Caco-2 (cell line): ENCODE results near the gene SPRR1A. TPM values are rescaled to one million over a fixed set of nuclear protein-coding genes. Genes with fewer than 3 reads are reported as not detected.

Experiments used
- BruUV-seq: library from RNA; stranded (reverse); fragments of 400-500 nt; replicated peaks from 2 replicates; lab custom pipeline; 2021; lab: Mats Ljungman, UMichigan
- CTCF ChIA-PET: fragments of 300-600 bp; sonication (Branson Sonifier 250); formaldehyde crosslinking; loops from one replicate; lab custom pipeline; 2022; ENCODE audit warnings: antibody characterized with exemption; lab: Charles Lee
- POLR2A ChIA-PET: fragments of 300-600 bp; sonication (Branson Sonifier 250); formaldehyde crosslinking; loops from one replicate; lab custom pipeline; 2022; ENCODE audit warnings: antibody characterized with exemption; lab: Charles Lee
- DNase-seq, 2 experiments: peaks; one replicate each; pipeline versions ENCODE4 v3.0.0 to v3.0.0-alpha.2; 2020 to 2022
- H3K27me3 ChIP-seq: replicated peaks from 2 replicates; pipeline ENCODE4 v1.6.0; 2011; ENCODE audit warnings: low read length; ENCODE audit not compliant: control insufficient read depth, insufficient read depth
- H3K36me3 ChIP-seq: 2 replicates; pipeline ENCODE4 v1.5.1; 2011; ENCODE audit warnings: low read length; ENCODE audit not compliant: control insufficient read depth, insufficient read depth
- H3K4me1 ChIP-seq: fragments of 250-450 bp; sonication (Bioruptor Pico); 2 replicates; pipeline ENCODE4 v1.5.1; 2020; ENCODE audit warnings: mild to moderate bottlenecking
- H3K4me3 ChIP-seq: 2 replicates; pipeline ENCODE4 v1.5.1; 2011; ENCODE audit warnings: low read depth, mild to moderate bottlenecking, control low read depth, low read length
- H3K9me3 ChIP-seq: fragments of 250-450 bp; sonication (Bioruptor Pico); 2 replicates; pipeline ENCODE4 v1.5.1; 2020; ENCODE audit warnings: mild to moderate bottlenecking, moderate library complexity
- H3K27ac Mint-ChIP-seq: one replicate; pipeline ENCODE4 v1.8.0; 2022; ENCODE audit warnings: mixed read lengths; ENCODE audit not compliant: unreplicated experiment
- H3K27me3 Mint-ChIP-seq: one replicate; pipeline ENCODE4 v1.8.0; 2022; ENCODE audit warnings: mixed read lengths; ENCODE audit not compliant: insufficient read depth, unreplicated experiment
- H3K36me3 Mint-ChIP-seq: one replicate; pipeline ENCODE4 v1.8.0; 2022; ENCODE audit warnings: mild to moderate bottlenecking, mixed read lengths; ENCODE audit not compliant: insufficient read depth, unreplicated experiment
- H3K4me1 Mint-ChIP-seq: one replicate; pipeline ENCODE4 v1.8.0; 2022; ENCODE audit warnings: low read depth, mixed read lengths; ENCODE audit not compliant: unreplicated experiment
- H3K4me3 Mint-ChIP-seq: one replicate; pipeline ENCODE4 v1.8.0; 2022; ENCODE audit warnings: mild to moderate bottlenecking, moderate library complexity, mixed read lengths; ENCODE audit not compliant: unreplicated experiment
- H3K9me3 Mint-ChIP-seq: one replicate; pipeline ENCODE4 v1.8.0; 2022; ENCODE audit warnings: mixed read lengths; ENCODE audit not compliant: unreplicated experiment
- intact Hi-C: fragments of 100-400 bp; cut with micrococcal nuclease; formaldehyde crosslinking; loops from one replicate; pipeline ENCODE4 v1.10.0; 2022; ENCODE audit not compliant: unreplicated experiment
- total RNA-seq: library from RNA; stranded (reverse); gene quantifications from 2 replicates; pipeline ENCODE4 v1.2.3, GENCODE V29; 2022
- TF ChIP-seq, protein P1 (sequence below), 2 experiments: fragments of 200-600 bp in 1 of 2; IDR thresholded peaks; 1 replicate in 1 of 2; 2 replicates in 1 of 2; pipeline versions ENCODE4 v1.5.1 to v1.8.0; 2011 to 2022; ENCODE audit warnings: antibody characterized with exemption in 1 of 2, control low read depth in 1 of 2, inconsistent platforms in 1 of 2, low read depth in 1 of 2, low read length in 1 of 2, mild to moderate bottlenecking in 1 of 2, moderate library complexity in 1 of 2; ENCODE audit not compliant: insufficient read depth in 1 of 2, severe bottlenecking in 1 of 2, unreplicated experiment in 1 of 2

The SPRR1A gene
- total RNA-seq, 1 experiment from 2014 or later: not detected

DNA sequence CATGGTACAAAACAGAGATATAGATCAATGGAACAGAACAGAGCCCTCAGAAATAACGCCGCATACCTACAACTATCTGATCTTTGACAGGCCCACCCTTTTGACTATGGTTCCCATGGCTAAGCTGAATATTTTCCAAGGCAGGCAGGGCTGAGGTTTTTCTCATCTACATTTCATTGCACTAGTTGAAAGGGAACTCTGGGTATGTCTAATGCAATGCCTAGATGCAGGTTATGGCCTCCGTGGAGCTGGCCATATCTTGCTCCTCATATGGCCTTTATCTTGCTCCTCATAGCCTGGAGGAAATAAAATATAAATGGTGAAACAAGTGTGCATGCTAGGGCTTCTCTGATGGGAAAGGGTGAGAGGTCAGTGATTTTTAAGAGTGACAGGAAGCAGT lies 26.3 kb upstream of the SPRR1A start:
- intact Hi-C loops: no loop called here
- Mint-ChIP-seq H3K36me3 (no peaks in the 10 kb centered on the region), H3K27ac (no peak overlapping the region), H3K4me3 (no peak overlapping the region), H3K27me3 (peaks cover 7% of the 10 kb centered on the region), H3K4me1 (no peaks in the 10 kb centered on the region), H3K9me3 (no peaks in the 10 kb centered on the region)
- Histone ChIP-seq H3K4me1 (no peaks in the 10 kb centered on the region), H3K36me3 (no peaks in the 10 kb centered on the region), H3K9me3 (no peaks in the 10 kb centered on the region), H3K4me3 (no peak overlapping the region), H3K27me3 (no peaks in the 10 kb centered on the region; the same call in 1 of the 2 replicates)
- no TSS peak for BruUV-seq
- CTCF ChIA-PET: no interaction called here
- no peak for DNase-seq
- POLR2A ChIA-PET: no interaction called here
- TF ChIP-seq, protein P1, sequence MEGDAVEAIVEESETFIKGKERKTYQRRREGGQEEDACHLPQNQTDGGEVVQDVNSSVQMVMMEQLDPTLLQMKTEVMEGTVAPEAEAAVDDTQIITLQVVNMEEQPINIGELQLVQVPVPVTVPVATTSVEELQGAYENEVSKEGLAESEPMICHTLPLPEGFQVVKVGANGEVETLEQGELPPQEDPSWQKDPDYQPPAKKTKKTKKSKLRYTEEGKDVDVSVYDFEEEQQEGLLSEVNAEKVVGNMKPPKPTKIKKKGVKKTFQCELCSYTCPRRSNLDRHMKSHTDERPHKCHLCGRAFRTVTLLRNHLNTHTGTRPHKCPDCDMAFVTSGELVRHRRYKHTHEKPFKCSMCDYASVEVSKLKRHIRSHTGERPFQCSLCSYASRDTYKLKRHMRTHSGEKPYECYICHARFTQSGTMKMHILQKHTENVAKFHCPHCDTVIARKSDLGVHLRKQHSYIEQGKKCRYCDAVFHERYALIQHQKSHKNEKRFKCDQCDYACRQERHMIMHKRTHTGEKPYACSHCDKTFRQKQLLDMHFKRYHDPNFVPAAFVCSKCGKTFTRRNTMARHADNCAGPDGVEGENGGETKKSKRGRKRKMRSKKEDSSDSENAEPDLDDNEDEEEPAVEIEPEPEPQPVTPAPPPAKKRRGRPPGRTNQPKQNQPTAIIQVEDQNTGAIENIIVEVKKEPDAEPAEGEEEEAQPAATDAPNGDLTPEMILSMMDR (IDR thresholded peaks at IDR 0.05; ENCODE audit: insufficient read depth in 1 of 2, low read depth in 1 of 2, low read length in 1 of 2, severe bottlenecking in 1 of 2, unreplicated experiment in 1 of 2): no peak

DNA sequence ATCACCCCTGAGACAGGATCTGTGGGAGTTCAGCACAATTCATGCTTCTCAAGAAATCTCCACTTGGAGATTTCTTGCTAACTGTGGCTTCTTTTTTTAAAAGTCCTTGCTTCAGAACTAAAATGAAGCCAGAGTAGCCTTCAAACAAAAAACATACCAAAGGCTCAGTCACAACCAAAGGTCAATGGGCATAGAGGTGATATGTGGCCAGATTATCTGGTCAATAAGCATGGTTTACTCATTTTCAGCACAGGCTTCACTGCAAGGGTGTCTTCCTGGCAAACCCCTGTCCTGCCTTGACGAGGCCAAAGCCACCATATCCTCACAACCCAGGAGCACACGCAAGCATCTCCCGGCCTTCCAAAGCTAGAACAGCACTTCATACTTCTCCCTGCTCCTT lies 24.6 kb upstream of the SPRR1A start:
- DNase-seq: no peak
- Histone ChIP-seq H3K9me3 (no peaks in the 10 kb centered on the region), H3K36me3 (no peaks in the 10 kb centered on the region), H3K4me1 (no peaks in the 10 kb centered on the region), H3K27me3 (no peaks in the 10 kb centered on the region; the same call in 1 of the 2 replicates), H3K4me3 (no peak overlapping the region)
- no TSS peak for BruUV-seq
- no peaks in the 10 kb centered on the region for H3K36me3 Mint-ChIP-seq
- TF ChIP-seq, protein P1 (IDR thresholded peaks at IDR 0.05; ENCODE audit: insufficient read depth in 1 of 2, low read depth in 1 of 2, low read length in 1 of 2, severe bottlenecking in 1 of 2, unreplicated experiment in 1 of 2): no peak
- H3K27ac Mint-ChIP-seq: no peak overlapping the region
- intact Hi-C loops: no loop called here
- ChIA-PET CTCF (no interaction called here), POLR2A (no interaction called here)
- no peaks in the 10 kb centered on the region for H3K9me3 Mint-ChIP-seq
- peaks cover 3% of the 10 kb centered on the region for H3K27me3 Mint-ChIP-seq
- H3K4me3 Mint-ChIP-seq: no peak overlapping the region
- no peaks in the 10 kb centered on the region for H3K4me1 Mint-ChIP-seq

DNA sequence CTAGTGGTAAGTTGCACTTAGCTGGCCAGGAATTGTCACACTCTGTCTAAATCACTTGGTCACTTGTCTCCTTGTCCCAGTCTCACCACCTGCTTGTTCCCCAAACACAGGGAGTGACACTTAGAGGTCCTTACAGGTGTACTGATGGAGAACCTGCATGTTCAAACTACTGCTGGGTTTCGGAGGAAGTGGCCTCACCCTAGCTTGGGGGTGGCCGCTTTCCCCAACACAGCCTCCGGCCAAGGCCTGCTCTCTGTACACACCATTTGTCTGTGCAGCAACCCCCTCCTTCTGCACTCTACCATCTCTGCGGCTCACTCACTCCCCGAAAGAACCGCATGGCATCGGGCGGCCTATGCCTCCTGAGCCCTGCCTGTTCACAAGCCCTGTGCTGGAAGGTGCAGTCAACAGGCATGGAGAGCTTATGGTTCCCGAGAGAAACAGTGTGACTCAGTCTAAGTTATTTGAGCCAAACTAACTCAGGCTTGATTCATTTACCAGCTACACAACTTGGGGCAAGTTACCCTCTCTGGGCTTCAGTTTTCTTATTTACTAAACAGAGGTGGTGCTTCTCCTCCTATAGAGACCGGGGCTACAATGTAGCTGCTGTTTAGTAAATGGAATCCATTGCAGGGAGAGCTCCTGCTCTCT lies 24.0 kb upstream of the SPRR1A start:
- H3K9me3 Mint-ChIP-seq: no peaks in the 10 kb centered on the region
- no peak overlapping the region for H3K27ac Mint-ChIP-seq

More for the DNA sequence above, 24.0 kb upstream of the SPRR1A start:
- Mint-ChIP-seq H3K36me3 (no peaks in the 10 kb centered on the region), H3K4me3 (no peak overlapping the region), H3K4me1 (no peaks in the 10 kb centered on the region), H3K27me3 (peaks cover 3% of the 10 kb centered on the region)
- no peaks in the 10 kb centered on the region for H3K36me3 ChIP-seq
- intact Hi-C loops: no loop called here
- no peaks in the 10 kb centered on the region for H3K4me1 ChIP-seq
- H3K4me3 ChIP-seq: no peak overlapping the region
- no TSS peak for BruUV-seq
- TF ChIP-seq, protein P1 (IDR thresholded peaks at IDR 0.05; ENCODE audit: insufficient read depth in 1 of 2, low read depth in 1 of 2, low read length in 1 of 2, severe bottlenecking in 1 of 2, unreplicated experiment in 1 of 2): no peak
- no peaks in the 10 kb centered on the region for H3K9me3 ChIP-seq
- no peak for DNase-seq
- H3K27me3 ChIP-seq: peaks cover 1% of the 10 kb centered on the region
- ChIA-PET POLR2A (no interaction called here), CTCF (interaction anchor here (1.1 kb wide), 1 partner anchor 233 kb away, joined by 3 read pairs; no protein-coding TSS in a partner anchor)
